Naive thymus-derived CD8-positive, alpha-beta T cell (primary cell): Measurements from ENCODE around the gene CCDC197. TPM values are rescaled to one million over a fixed set of nuclear protein-coding genes. Genes with fewer than 3 reads are reported as not detected.
A peak's percentile ranks its signal among the peaks of the same experiment; 100 is the strongest.

Source experiments
- ATAC-seq, 2 donors: fragments of 150-1000 bp; cut with Tn5 transposase in 1 of 2; sonication (Bioruptor Pico), chemical (Tn5 transposase) in 1 of 2; 1 replicate in 1 of 2; 2 replicates in 1 of 2; pipeline ENCODE4 v1.10.0; 2021; ENCODE audit warnings: mild to moderate bottlenecking in 2 of 2, moderate library complexity in 2 of 2
- POLR2A ChIA-PET: fragments of 350-600 bp; sonication (Branson Sonifier 250); formaldehyde crosslinking; loops from one replicate; lab custom pipeline; 2021; ENCODE audit warnings: antibody characterized with exemption; lab: Charles Lee
- DNase-seq, 10 donors: peaks; one replicate each; pipeline versions ENCODE4 v3.0.0 to v3.0.0-alpha.2; 2020 to 2022
- H3K27ac Mint-ChIP-seq, 10 donors: one replicate each; pipeline ENCODE4 v1.8.0; 2020 to 2022; ENCODE audit warnings: mild to moderate bottlenecking in 10 of 10, mixed read lengths in 10 of 10, moderate library complexity in 4 of 10, inconsistent platforms in 1 of 10
- H3K27me3 Mint-ChIP-seq, 5 donors: one replicate each; pipeline ENCODE4 v1.8.0; 2021 to 2022; ENCODE audit warnings: mixed read lengths in 5 of 5
- H3K36me3 Mint-ChIP-seq, 3 donors: one replicate each; pipeline ENCODE4 v1.8.0; 2020 to 2022; ENCODE audit warnings: mixed read lengths in 3 of 3, mild to moderate bottlenecking in 2 of 3, inconsistent platforms in 1 of 3
- H3K4me1 Mint-ChIP-seq, 4 donors: one replicate each; pipeline ENCODE4 v1.8.0; 2021 to 2022; ENCODE audit warnings: mixed read lengths in 4 of 4
- H3K4me3 Mint-ChIP-seq, 10 donors: one replicate each; pipeline ENCODE4 v1.8.0; 2020 to 2022; ENCODE audit warnings: mild to moderate bottlenecking in 10 of 10, mixed read lengths in 10 of 10, moderate library complexity in 6 of 10, inconsistent platforms in 1 of 10
- H3K9me3 Mint-ChIP-seq, 9 donors: one replicate each; pipeline ENCODE4 v1.8.0; 2020 to 2022; ENCODE audit warnings: mixed read lengths in 9 of 9, mild to moderate bottlenecking in 3 of 9, inconsistent platforms in 1 of 9, moderate library complexity in 1 of 9
- polyA plus RNA-seq, 3 donors: library from polyadenylated mRNA; unstranded; fragments of 300-500 nt; fragmentation: Illumina TruSeq; gene quantifications; one replicate each; pipeline ENCODE4 v1.2.3, GENCODE V29; 2021
- total RNA-seq, 8 experiments: library from RNA in 2 of 8; stranded (reverse) in 2 of 8; gene quantifications; one replicate each; pipeline ENCODE4 v1.2.3 and lab custom pipeline; 2021 to 2026

CCDC197 gene
- total and polyA plus RNA-seq, 5 experiments from 2014 or later: not detected

DNA sequence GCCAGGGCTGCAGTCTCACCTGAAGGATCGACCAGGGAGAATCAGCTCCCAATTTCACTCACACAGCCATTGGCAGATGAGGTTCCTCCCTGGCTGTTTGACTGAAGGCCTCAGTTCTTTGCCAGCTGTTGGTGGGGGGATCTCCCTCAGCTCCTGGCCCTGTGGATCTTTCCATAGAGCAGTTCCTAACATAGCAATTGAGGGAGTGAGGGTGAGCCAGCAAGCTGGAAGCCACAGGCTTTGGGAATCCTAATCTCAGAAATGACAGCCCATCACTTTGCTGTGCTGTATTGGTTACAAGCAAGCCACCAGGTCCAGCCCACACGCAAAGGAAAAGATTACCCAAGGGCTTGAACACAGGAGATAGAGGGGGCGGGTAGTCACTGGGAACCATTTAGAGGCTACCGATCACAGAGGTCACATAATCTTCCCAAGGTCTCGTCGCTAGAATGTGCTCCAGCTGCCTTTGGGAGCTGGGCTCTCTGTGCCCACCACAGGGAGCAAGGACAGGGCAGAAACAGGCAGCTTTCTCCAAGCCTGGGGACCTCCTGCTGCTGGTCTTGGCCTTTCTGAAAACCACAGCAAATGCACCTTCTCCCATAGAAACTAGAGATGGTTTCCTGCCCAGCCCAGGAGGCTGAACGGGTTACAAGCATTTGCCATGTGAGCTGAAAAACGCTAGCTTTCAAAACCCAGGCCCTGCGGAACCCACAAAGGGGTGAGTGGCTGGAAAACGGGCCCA is 24.5 kb downstream of the CCDC197 start:
- ATAC-seq (no peak), DNase-seq (no peak)
- Mint-ChIP-seq H3K27ac (no peak overlapping the region), H3K36me3 (no peaks in the 10 kb centered on the region), H3K27me3 (peaks cover 0 to 6% (median 0%) of the 10 kb centered on the region in 5 donors), H3K9me3 (no peaks in the 10 kb centered on the region), H3K4me3 (no peak overlapping the region), H3K4me1 (peaks cover 5 to 9% (median 6%) of the 10 kb centered on the region in 4 donors)
- POLR2A ChIA-PET: no interaction called here

DNA sequence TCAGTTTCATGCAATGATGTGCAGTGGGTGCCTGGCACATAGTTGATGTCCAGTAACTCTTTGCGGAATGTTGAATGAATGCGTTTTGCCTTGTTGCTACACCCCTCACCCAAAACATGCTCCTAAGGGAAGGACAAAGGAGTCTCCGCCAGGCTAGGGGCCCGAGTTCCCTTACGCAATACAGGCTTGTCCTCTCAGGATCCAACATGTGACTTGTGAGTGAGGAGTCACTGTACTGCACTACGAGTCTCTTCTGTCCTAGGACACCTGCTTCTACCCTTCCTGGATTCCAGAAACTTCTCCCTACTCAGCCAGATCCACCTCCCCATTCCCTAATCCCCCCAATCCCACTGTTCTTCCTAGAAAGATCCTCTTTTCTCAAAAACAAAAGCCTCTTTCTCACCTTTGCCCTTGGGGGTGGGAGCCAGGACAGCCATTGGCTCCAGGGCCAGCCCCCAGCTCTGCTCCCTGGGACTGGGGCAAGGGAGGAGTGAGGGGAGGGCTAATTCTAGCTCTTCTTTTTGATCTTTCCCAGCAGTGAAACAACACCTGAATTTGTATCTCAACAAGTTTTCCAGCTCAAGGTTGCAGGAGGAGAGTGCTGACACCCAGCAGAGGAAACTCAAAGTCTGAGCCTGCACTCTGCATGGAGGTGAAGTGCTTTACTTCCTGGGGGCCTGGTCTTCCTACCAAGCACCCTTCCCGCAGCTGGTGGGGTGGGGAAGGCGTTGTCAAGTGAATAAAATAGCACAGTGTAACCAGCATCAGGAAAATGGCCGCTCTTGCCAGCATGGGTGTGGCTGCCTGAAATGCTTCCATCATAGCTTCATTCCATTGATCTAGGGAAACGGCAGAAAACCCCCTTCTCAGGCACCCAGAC is 25.7 kb downstream of the CCDC197 start:
- peaks cover 5 to 12% (median 7%) of the 10 kb centered on the region in 4 donors for H3K4me1 Mint-ChIP-seq
- no peak overlapping the region for H3K4me3 Mint-ChIP-seq
- no peak for DNase-seq

GRCh38 chr14:94024549-94024948 is 27.4 kb downstream of the CCDC197 start:
- DNase-seq: no peak
- no peak overlapping the region for H3K27ac Mint-ChIP-seq
- ATAC-seq: no peak
- POLR2A ChIA-PET: no interaction called here
- no peak overlapping the region for H3K4me3 Mint-ChIP-seq
- no peaks in the 10 kb centered on the region for H3K9me3 Mint-ChIP-seq
- peaks cover 0 to 9% (median 0%) of the 10 kb centered on the region in 5 donors for H3K27me3 Mint-ChIP-seq
- no peaks in the 10 kb centered on the region for H3K36me3 Mint-ChIP-seq
- H3K4me1 Mint-ChIP-seq: peaks cover 9 to 25% (median 13%) of the 10 kb centered on the region in 4 donors

More for the DNA sequence above, 25.7 kb downstream of the CCDC197 start:
- H3K9me3 Mint-ChIP-seq: no peaks in the 10 kb centered on the region
- H3K36me3 Mint-ChIP-seq: no peaks in the 10 kb centered on the region
- POLR2A ChIA-PET: no interaction called here
- no peak for ATAC-seq
- peaks cover 0 to 6% (median 0%) of the 10 kb centered on the region in 5 donors for H3K27me3 Mint-ChIP-seq
- no peak overlapping the region for H3K27ac Mint-ChIP-seq

GRCh38 chr14:94025720-94026119 is 28.6 kb downstream of the CCDC197 start:
- Mint-ChIP-seq H3K4me3 (peak overlapping the region; percentile 70 to 88 (median 84)), H3K4me1 (peaks cover 11 to 25% (median 13%) of the 10 kb centered on the region in 4 donors), H3K27me3 (peaks cover 0 to 9% (median 0%) of the 10 kb centered on the region in 5 donors), H3K36me3 (no peaks in the 10 kb centered on the region), H3K9me3 (no peaks in the 10 kb centered on the region), H3K27ac (peak overlapping the region in 6 of 10 donors; percentile 7 to 70 (median 18))
- POLR2A ChIA-PET: interaction anchor here (1.3 to 1.9 kb wide), 4 partner anchors 9 to 149 kb away, joined by 3 to 5 read pairs (median 4); partner anchors contain the start of genes DDX24 and IFI27L1
- DNase-seq (no peak), ATAC-seq (no peak)

DNA sequence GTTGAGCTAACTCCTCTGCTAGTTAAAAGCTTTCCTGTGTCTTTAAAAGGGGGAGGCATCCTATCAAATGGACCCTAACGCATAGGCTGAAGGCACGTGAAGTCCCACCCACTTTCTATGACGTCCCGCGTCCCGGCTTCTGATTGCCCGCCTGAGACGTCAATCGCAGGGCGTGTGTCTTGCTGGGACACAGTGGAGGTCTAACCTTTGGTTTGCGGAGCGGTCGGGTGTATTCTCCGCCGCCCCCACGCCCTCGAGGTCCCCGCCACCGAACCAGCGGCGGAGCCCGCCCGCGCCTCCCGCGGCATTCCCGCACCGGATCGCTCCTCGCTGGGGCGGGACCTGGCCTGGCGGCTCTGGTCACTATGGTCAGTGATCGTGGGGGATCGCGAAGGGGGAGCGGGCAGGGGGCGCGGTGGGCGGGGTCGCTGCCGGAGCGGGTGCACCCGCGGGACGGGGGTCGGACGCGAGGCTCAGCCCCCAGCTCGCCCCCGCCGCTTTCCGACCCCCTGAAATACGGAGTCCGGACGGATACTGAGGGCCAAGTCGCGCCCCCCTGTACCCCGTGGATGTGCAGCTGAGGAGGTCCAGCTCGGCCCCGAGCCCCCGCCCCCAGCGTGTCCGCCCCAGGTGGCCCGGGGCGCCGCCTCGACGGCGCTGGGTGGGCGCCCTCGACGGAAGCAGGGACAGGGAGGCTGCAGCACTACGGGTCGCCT is 29.2 kb downstream of the CCDC197 start, which contains the start of gene OTUB2:
TSS of gene OTUB2 (plus strand) at position 168 of the 716 bp plus-strand sequence. CDS start at position 366, 198 bp downstream.
- H3K36me3 Mint-ChIP-seq: no peaks in the 10 kb centered on the region
- POLR2A ChIA-PET: interaction anchor here (1.3 to 1.9 kb wide), 4 partner anchors 9 to 148 kb away, joined by 3 to 5 read pairs (median 4); partner anchors contain the start of genes DDX24 and IFI27L1
- ATAC-seq: peak; percentile 100
- H3K27me3 Mint-ChIP-seq: peaks cover 0 to 9% (median 0%) of the 10 kb centered on the region in 5 donors
- peak within 1 kb of the TSS; percentile 70 to 88 (median 84) for H3K4me3 Mint-ChIP-seq
- DNase-seq: peak; percentile 86 to 97 (median 96)
- no peaks in the 10 kb centered on the region for H3K9me3 Mint-ChIP-seq
- peaks cover 11 to 25% (median 13%) of the 10 kb centered on the region in 4 donors for H3K4me1 Mint-ChIP-seq
- peak within 1 kb of the TSS in 6 of 10 donors; percentile 7 to 70 (median 18) for H3K27ac Mint-ChIP-seq

DNA sequence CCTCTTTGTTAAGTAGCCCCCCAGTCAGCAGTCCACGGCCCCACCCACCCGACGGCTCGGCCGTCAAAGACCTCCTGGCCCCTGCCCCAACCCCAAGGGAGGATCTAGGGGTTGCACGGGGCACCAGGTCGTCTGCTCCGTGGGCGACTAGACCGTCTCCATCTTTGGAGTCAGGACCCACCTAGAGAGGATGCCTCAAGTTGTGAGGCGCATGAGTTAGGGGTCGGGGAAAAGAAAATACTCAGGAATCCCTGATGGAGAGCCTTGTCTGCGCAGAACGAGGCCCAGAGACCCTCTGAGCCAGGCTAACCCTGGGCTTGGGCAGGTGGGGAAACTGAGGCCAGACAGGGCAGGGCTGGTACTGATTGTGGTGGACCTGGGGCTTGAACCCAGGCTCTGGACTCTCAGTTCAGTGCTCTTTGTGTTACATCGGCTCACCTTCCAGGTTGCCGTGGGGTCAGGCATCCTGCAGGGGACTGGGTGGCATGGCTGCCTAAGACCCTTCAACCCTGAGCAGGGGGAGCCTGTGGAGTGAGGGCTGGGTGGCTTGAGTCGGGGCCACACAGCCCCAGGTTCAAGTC is 29.9 kb downstream of the CCDC197 start:
- H3K4me1 Mint-ChIP-seq: peaks cover 11 to 25% (median 13%) of the 10 kb centered on the region in 4 donors
- ATAC-seq (no peak), DNase-seq (no peak)
- H3K27ac Mint-ChIP-seq: peak overlapping the region in 1 of 10 donors; percentile 15
- peaks cover 0 to 9% (median 0%) of the 10 kb centered on the region in 5 donors for H3K27me3 Mint-ChIP-seq
- no peaks in the 10 kb centered on the region for H3K9me3 Mint-ChIP-seq
- POLR2A ChIA-PET: interaction anchor here (1.3 to 1.9 kb wide), 4 partner anchors 8 to 148 kb away, joined by 3 to 5 read pairs (median 3); partner anchors contain the start of genes DDX24 and IFI27L1
- H3K4me3 Mint-ChIP-seq: peak overlapping the region; percentile 18 to 78 (median 58)
- H3K36me3 Mint-ChIP-seq: no peaks in the 10 kb centered on the region

DNA sequence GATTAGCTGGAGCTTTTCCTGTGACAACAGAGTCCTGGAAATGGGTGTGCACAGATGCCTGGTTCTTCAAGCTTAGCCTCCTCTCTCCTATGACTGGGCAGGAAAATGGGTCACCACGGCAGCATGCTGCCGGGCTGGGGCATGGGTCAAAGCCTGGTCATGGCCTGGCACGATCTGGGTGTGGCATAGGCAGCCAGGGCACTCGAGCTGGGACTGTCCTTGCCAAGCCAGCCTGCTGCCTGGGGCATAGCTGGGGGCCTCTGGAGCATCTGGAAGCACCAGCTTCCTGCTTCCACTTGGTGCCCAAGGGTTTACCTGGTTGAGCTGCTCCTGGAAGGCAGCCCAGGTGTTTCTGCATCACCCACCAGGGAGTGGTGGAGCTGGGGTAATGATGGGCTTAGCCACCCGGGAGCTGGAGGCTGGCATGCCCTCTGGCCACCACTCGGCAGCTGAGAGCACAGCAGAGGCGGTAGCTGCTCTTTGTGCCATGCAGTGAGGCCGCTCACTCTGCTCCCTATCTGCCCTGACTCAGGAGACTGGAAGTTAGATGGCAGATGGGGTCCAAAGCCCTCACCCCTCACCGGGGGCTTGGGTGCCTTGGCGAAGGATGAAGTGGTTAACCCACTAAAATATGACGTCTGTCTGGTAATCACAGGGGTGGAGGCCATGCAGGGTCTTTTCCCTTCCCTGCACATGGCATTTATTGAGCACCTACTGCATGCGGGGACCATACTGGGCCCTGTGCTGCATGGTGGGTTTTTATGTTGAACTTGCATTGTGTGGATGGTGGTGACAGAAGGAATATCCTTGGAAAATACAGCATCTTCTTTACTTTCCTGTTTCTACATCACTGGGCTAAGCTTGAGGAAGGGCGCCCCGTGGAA is 30.7 kb downstream of the CCDC197 start:
- Mint-ChIP-seq H3K27ac (peak overlapping the region in 1 of 10 donors; percentile 60), H3K27me3 (peaks cover 0 to 9% (median 0%) of the 10 kb centered on the region in 5 donors), H3K36me3 (no peaks in the 10 kb centered on the region), H3K4me3 (peak overlapping the region; percentile 50 to 78 (median 65)), H3K9me3 (no peaks in the 10 kb centered on the region), H3K4me1 (peaks cover 11 to 25% (median 13%) of the 10 kb centered on the region in 4 donors)
- DNase-seq (no peak), ATAC-seq (no peak)
- POLR2A ChIA-PET: interaction anchor here (1.4 kb wide), 1 partner anchor 52 kb away, joined by 3 read pairs; no protein-coding TSS in a partner anchor

GRCh38 chr14:94028450-94028826 is 31.3 kb downstream of the CCDC197 start:
- POLR2A ChIA-PET: interaction anchor here (1.4 kb wide), 1 partner anchor 51 kb away, joined by 3 read pairs; no protein-coding TSS in a partner anchor
- DNase-seq (no peak), ATAC-seq (no peak)
- Mint-ChIP-seq H3K36me3 (no peaks in the 10 kb centered on the region), H3K4me1 (peaks cover 11 to 22% (median 13%) of the 10 kb centered on the region in 4 donors), H3K4me3 (peak overlapping the region in 9 of 10 donors; percentile 6 to 78 (median 50)), H3K27ac (peak overlapping the region in 1 of 10 donors; percentile 10), H3K9me3 (no peaks in the 10 kb centered on the region), H3K27me3 (peaks cover 0 to 9% (median 0%) of the 10 kb centered on the region in 5 donors)

GRCh38 chr14:94029265-94029664 is 32.2 kb downstream of the CCDC197 start:
- Mint-ChIP-seq H3K27me3 (peaks cover 0 to 9% (median 0%) of the 10 kb centered on the region in 5 donors), H3K4me3 (no peak overlapping the region), H3K9me3 (no peaks in the 10 kb centered on the region), H3K4me1 (peaks cover 11 to 22% (median 13%) of the 10 kb centered on the region in 4 donors), H3K36me3 (no peaks in the 10 kb centered on the region), H3K27ac (no peak overlapping the region)
- no peak for ATAC-seq
- no peak for DNase-seq
- POLR2A ChIA-PET: no interaction called here

- DNase-seq (no peak), ATAC-seq (no peak)
- POLR2A ChIA-PET: no interaction called here
- H3K27ac Mint-ChIP-seq: peak overlapping the region in 1 of 10 donors; percentile 50
- H3K36me3 Mint-ChIP-seq: no peaks in the 10 kb centered on the region
- peak overlapping the region in 1 of 10 donors; percentile 16 for H3K4me3 Mint-ChIP-seq
- no peaks in the 10 kb centered on the region for H3K9me3 Mint-ChIP-seq
- H3K27me3 Mint-ChIP-seq: peaks cover 0 to 6% (median 0%) of the 10 kb centered on the region in 5 donors
- peaks cover 9 to 22% (median 13%) of the 10 kb centered on the region in 4 donors for H3K4me1 Mint-ChIP-seq
Observed at GRCh38 chr14:94029671-94030203, 32.6 kb downstream of the CCDC197 start.
